H1 (cell line): Measurements from ENCODE around the gene ECI1. TPM values are rescaled to one million over a fixed set of nuclear protein-coding genes. Genes with fewer than 3 reads are reported as not detected.
A peak's percentile ranks its signal among the peaks of the same experiment; 100 is the strongest.

Experiments
- CTCF ChIA-PET: fragments of 300-600 bp; sonication (Branson Sonifier 250); formaldehyde crosslinking; loops from one replicate; lab custom pipeline; 2021; ENCODE audit not compliant: partially characterized antibody; lab: Charles Lee
- POLR2A ChIA-PET: fragments of 300-600 bp; sonication (Branson Sonifier 250); formaldehyde crosslinking; loops from one replicate; lab custom pipeline; 2021; ENCODE audit warnings: inconsistent platforms; ENCODE audit not compliant: partially characterized antibody; lab: Charles Lee
- DNase-seq, 2 experiments: peaks; one replicate each; pipeline versions ENCODE4 v3.0.0 to v3.0.0-alpha.2; 2010 to 2022; ENCODE audit warnings: low spot score in 2 of 2, low read depth in 1 of 2, mixed read lengths in 1 of 2
- FAIRE-seq: peaks from 2 replicates; lab custom pipeline; 2011; peaks lifted over from hg19 to GRCh38; lab: Jason Lieb, UNC
- H2AFZ ChIP-seq: 2 replicates; pipeline ENCODE4 v1.8.1; 2012; ENCODE audit warnings: low read length, inconsistent platforms
- H2AK5ac ChIP-seq: 2 replicates; pipeline ENCODE4 v1.6.1; 2013; ENCODE audit warnings: low read depth, low read length
- H2BK120ac ChIP-seq: replicated peaks from 2 replicates; pipeline ENCODE3; 2013; ENCODE audit warnings: low read depth, low read length, inconsistent platforms
- H2BK12ac ChIP-seq: 2 replicates; pipeline ENCODE4 v1.6.1; 2013; ENCODE audit warnings: low read depth, low read length
- H2BK15ac ChIP-seq: 2 replicates; pipeline ENCODE4 v1.6.1; 2013; ENCODE audit warnings: low read length
- H2BK20ac ChIP-seq: 2 replicates; pipeline ENCODE4 v1.6.1; 2013; ENCODE audit warnings: low read length
- H2BK5ac ChIP-seq: 2 replicates; pipeline ENCODE4 v1.6.1; 2013; ENCODE audit warnings: low read depth, low read length
- H3K14ac ChIP-seq: 2 replicates; pipeline ENCODE4 v1.6.1; 2013; ENCODE audit warnings: inconsistent platforms; ENCODE audit not compliant: insufficient read length
- H3K18ac ChIP-seq: 2 replicates; pipeline ENCODE4 v1.6.1; 2013; ENCODE audit warnings: low read length; ENCODE audit errors: extremely low read depth
- H3K23ac ChIP-seq: 2 replicates; pipeline ENCODE4 v1.6.1; 2013; ENCODE audit warnings: inconsistent platforms; ENCODE audit not compliant: insufficient read length
- H3K23me2 ChIP-seq: 2 replicates; pipeline ENCODE4 v1.6.1; 2013; ENCODE audit warnings: low read depth, low read length
- H3K27ac ChIP-seq: 2 replicates; pipeline ENCODE4 v1.6.1; 2011; ENCODE audit warnings: low read depth, low read length, inconsistent platforms
- H3K27me3 ChIP-seq, 4 experiments: replicated peaks in 1 of 4; 1 replicate in 1 of 4; 2 replicates in 3 of 4; pipeline versions ENCODE4 v1.6.1 to v1.8.1; 2011 to 2013; ENCODE audit warnings: low read length in 3 of 4, mild to moderate bottlenecking in 3 of 4, inconsistent platforms in 2 of 4, mixed read lengths in 2 of 4, moderate library complexity in 1 of 4; ENCODE audit not compliant: control insufficient read depth in 3 of 4, insufficient read depth in 3 of 4; ENCODE audit errors: extremely low read depth in 1 of 4
- H3K36me3 ChIP-seq, 4 experiments: 2 replicates each; pipeline versions ENCODE4 v1.6.1 to v1.8.1; 2011 to 2013; ENCODE audit warnings: mild to moderate bottlenecking in 4 of 4, low read length in 3 of 4, moderate library complexity in 2 of 4, control low read depth in 1 of 4, inconsistent platforms in 1 of 4; ENCODE audit not compliant: insufficient read depth in 4 of 4, control insufficient read depth in 2 of 4
- H3K4ac ChIP-seq: replicated peaks from 2 replicates; pipeline ENCODE3; 2013; ENCODE audit warnings: low read length, low read depth, mixed read lengths, inconsistent platforms; ENCODE audit not compliant: insufficient read length
- H3K4me1 ChIP-seq, 4 experiments: replicated peaks in 1 of 4; 1 replicate in 1 of 4; 2 replicates in 3 of 4; pipeline versions ENCODE4 v1.6.1 to v1.8.1; 2011 to 2013; ENCODE audit warnings: low read length in 3 of 4, inconsistent platforms in 2 of 4, mixed read lengths in 1 of 4; ENCODE audit not compliant: insufficient read depth in 4 of 4, control insufficient read depth in 3 of 4
- H3K4me2 ChIP-seq, 2 experiments: 2 replicates each; pipeline versions ENCODE4 v1.6.1 to v1.8.1; 2011 to 2013; ENCODE audit warnings: low read depth in 2 of 2, low read length in 2 of 2, control low read depth in 1 of 2, inconsistent platforms in 1 of 2, mild to moderate bottlenecking in 1 of 2; ENCODE audit not compliant: insufficient read depth in 1 of 2
- H3K4me3 ChIP-seq, 4 experiments: fragments of 200-600, 300-600 bp in 1 of 4; sonication (generic), shearing (Covaris generic), sonication (Bioruptor Twin) in 1 of 4; 2 replicates each; pipeline versions ENCODE4 v1.5.1 to v1.8.1; 2011 to 2016; ENCODE audit warnings: low read length in 4 of 4, low read depth in 3 of 4, control low read depth in 2 of 4, inconsistent platforms in 2 of 4, mild to moderate bottlenecking in 2 of 4, mixed read lengths in 1 of 4, moderate library complexity in 1 of 4; ENCODE audit not compliant: insufficient read depth in 2 of 4; ENCODE audit errors: extremely low read depth in 1 of 4
- H3K56ac ChIP-seq: replicated peaks from 2 replicates; pipeline ENCODE3; 2013; ENCODE audit warnings: low read depth, mild to moderate bottlenecking, mixed read lengths, low read length, inconsistent platforms; ENCODE audit not compliant: insufficient read length
- H3K79me1 ChIP-seq: 2 replicates; pipeline ENCODE4 v1.6.1; 2013; ENCODE audit warnings: low read depth, low read length, control low read depth
- H3K79me2 ChIP-seq, 2 experiments: 2 replicates each; pipeline versions ENCODE4 v1.6.1 to v1.8.1; 2012 to 2013; ENCODE audit warnings: low read length in 2 of 2, mild to moderate bottlenecking in 2 of 2, inconsistent platforms in 1 of 2; ENCODE audit not compliant: insufficient read depth in 2 of 2, control insufficient read depth in 1 of 2
- H3K9ac ChIP-seq, 4 experiments: replicated peaks in 1 of 4; 1 replicate in 1 of 4; 2 replicates in 3 of 4; pipeline versions ENCODE4 v1.6.1 to v1.8.1; 2011 to 2013; ENCODE audit warnings: low read depth in 3 of 4, low read length in 3 of 4, control low read depth in 2 of 4, mild to moderate bottlenecking in 2 of 4, moderate library complexity in 2 of 4, inconsistent platforms in 1 of 4; ENCODE audit errors: extremely low read depth in 1 of 4
- H3K9me3 ChIP-seq, 2 experiments: 2 replicates each; pipeline versions ENCODE4 v1.6.1 to v1.8.1; 2012 to 2013; ENCODE audit warnings: mild to moderate bottlenecking in 2 of 2, moderate library complexity in 2 of 2, control low read depth in 1 of 2, inconsistent platforms in 1 of 2, low read depth in 1 of 2, low read length in 1 of 2, mixed read lengths in 1 of 2; ENCODE audit not compliant: insufficient read depth in 2 of 2
- H4K20me1 ChIP-seq, 2 experiments: replicated peaks in 1 of 2; 2 replicates each; pipeline versions ENCODE3 to v1.8.1; 2011 to 2013; ENCODE audit warnings: inconsistent platforms in 2 of 2, low read length in 2 of 2, mild to moderate bottlenecking in 1 of 2; ENCODE audit not compliant: insufficient read depth in 2 of 2, control insufficient read depth in 1 of 2
- H4K5ac ChIP-seq: 2 replicates; pipeline ENCODE4 v1.6.1; 2013; ENCODE audit warnings: low read length, low read depth, mixed read lengths, inconsistent platforms; ENCODE audit not compliant: insufficient read length
- H4K8ac ChIP-seq: 2 replicates; pipeline ENCODE4 v1.8.0; 2013; ENCODE audit warnings: mild to moderate bottlenecking, moderate library complexity, low read length, inconsistent platforms; ENCODE audit not compliant: insufficient read depth; ENCODE audit errors: extremely low read depth
- H4K91ac ChIP-seq: replicated peaks from 2 replicates; pipeline ENCODE3; 2013; ENCODE audit warnings: low read length, mixed read lengths, inconsistent platforms; ENCODE audit not compliant: insufficient read length
- BRCA1 ChIP-seq: IDR thresholded peaks from 2 replicates; pipeline ENCODE4 v1.6.1; 2012; ENCODE audit warnings: low read depth, low read length, improper control_type of control experiment
- SP4 ChIP-seq: IDR thresholded peaks from 2 replicates; pipeline ENCODE4 v1.6.1; 2012; ENCODE audit warnings: low read length, inconsistent platforms
- TEAD4 ChIP-seq: IDR thresholded peaks from 2 replicates; pipeline ENCODE4 v1.6.1; 2012; ENCODE audit warnings: low read depth, low read length, inconsistent platforms, mixed read lengths
- whole genome bisulfite sequencing, 2 experiments: shearing (Covaris generic) in 1 of 2; methylation state at CpG; one replicate each; pipeline versions ENCODE4 v1.1.6 to v1.1.7; 2013 to 2015; ENCODE audit warnings: low lambda C conversion rate in 2 of 2, mixed read lengths in 2 of 2, inconsistent platforms in 1 of 2, low coverage in 1 of 2, missing lambda C conversion rate in 1 of 2; ENCODE audit not compliant: insufficient replicate concordance in 2 of 2, insufficient coverage in 1 of 2, insufficient read length in 1 of 2; ENCODE audit errors: extremely low coverage in 1 of 2, missing lambda C conversion rate in 1 of 2; 5-methylcytosine and 5-hydroxymethylcytosine counted together
- polyA plus RNA-seq, 7 experiments: library from polyadenylated mRNA; depleted of rRNA in 3 of 7; stranded (reverse) in 5 of 7; unstranded in 2 of 7; fragments of >200 nt in 5 of 7; fragments of 200-250 nt in 2 of 7; gene quantifications; 1 replicate in 5 of 7; 2 replicates in 1 of 7; 4 replicates in 1 of 7; pipeline versions ENCODE4 v1.2.1 to v1.2.3, GENCODE V29; 2011 to 2013; ENCODE audit warnings: missing spikeins in 2 of 7, mixed read lengths in 2 of 7
- total RNA-seq: library from RNA; stranded (reverse); fragmentation: NEBNext Ultra II Directional; extraction: Animal tissue kit (Norgen Biotek cat#: 25700); gene quantifications from 2 replicates; pipeline ENCODE4 v1.2.1, GENCODE V29; 2021

ECI1 gene
- total and polyA plus RNA-seq, 2 of the 8 experiments (the other 6 are each of a cell fraction or from before 2014, with no cell fraction given): 79.5 to 151 TPM

- H3K79me2 ChIP-seq: no peaks in the 10 kb centered on the region
- H3K36me3 ChIP-seq: no peaks in the 10 kb centered on the region; a peak in 1 of 8 replicates
- H2AFZ ChIP-seq: no peak overlapping the region
- 92% methylated on average over 20 of the region's 21 CpGs; no CpG with 5 or more reads in 1 of the 2 experiments for WGBS, 2 experiments
- no peak overlapping the region for H2BK12ac ChIP-seq
- no peak overlapping the region for H3K4ac ChIP-seq
- H4K20me1 ChIP-seq: no peaks in the 10 kb centered on the region
- ChIA-PET POLR2A (interaction anchor here (0.6 to 1.7 kb wide), 4 partner anchors 24 to 220 kb away, joined by 3 to 5 read pairs (median 4); no protein-coding TSS in a partner anchor), CTCF (interaction anchor here (0.8 to 3.4 kb wide), 9 partner anchors 8 to 166 kb away, joined by 3 to 16 read pairs (median 5); no protein-coding TSS in a partner anchor)
- H3K4me2 ChIP-seq: no peak overlapping the region
- H3K23me2 ChIP-seq: no peaks in the 10 kb centered on the region
- FAIRE-seq: no peak
- H2BK20ac ChIP-seq: no peak overlapping the region
- H3K9me3 ChIP-seq: no peaks in the 10 kb centered on the region
- peak overlapping the region; percentile 57; the same call in 1 of the 2 replicates for H4K8ac ChIP-seq
- H4K5ac ChIP-seq: no peak overlapping the region
- H3K18ac ChIP-seq: no peak overlapping the region
- no peaks in the 10 kb centered on the region for H3K27me3 ChIP-seq
- TF ChIP-seq BRCA1: no peak
- TF ChIP-seq TEAD4: no peak
- TF ChIP-seq SP4: no peak
- no peak overlapping the region for H2AK5ac ChIP-seq
- DNase-seq: no peak
- no peak overlapping the region for H3K9ac ChIP-seq
- H3K23ac ChIP-seq: no peak overlapping the region
- no peak overlapping the region for H4K91ac ChIP-seq
- H2BK5ac ChIP-seq: no peak overlapping the region
- H2BK120ac ChIP-seq: no peak overlapping the region
- H3K4me3 ChIP-seq: no peak overlapping the region
- H3K27ac ChIP-seq: no peak overlapping the region
- no peak overlapping the region for H3K56ac ChIP-seq
- peaks cover 0 to 4% (median 1%) of the 10 kb centered on the region in 4 experiments; a peak in 3 of 7 replicates for H3K4me1 ChIP-seq
- no peaks in the 10 kb centered on the region for H3K79me1 ChIP-seq
- no peak overlapping the region for H3K14ac ChIP-seq
- no peak overlapping the region for H2BK15ac ChIP-seq
Observed at GRCh38 chr16:2295056-2295798, 43.8 kb upstream of the ECI1 start.
